Putamen (tissue), 1 donor: ENCODE measurements around the gene PCYT1A.
"Not testable (repeated sequence)": the region's sequence is repeated elsewhere in the genome, so short reads cannot be mapped to it uniquely, and the experiment has no call there.

Experiments used
- DNase-seq: peaks from one replicate; pipeline ENCODE4 v3.0.0-alpha.2; 2016; ENCODE audit warnings: low spot score

Gene PCYT1A

DNA sequence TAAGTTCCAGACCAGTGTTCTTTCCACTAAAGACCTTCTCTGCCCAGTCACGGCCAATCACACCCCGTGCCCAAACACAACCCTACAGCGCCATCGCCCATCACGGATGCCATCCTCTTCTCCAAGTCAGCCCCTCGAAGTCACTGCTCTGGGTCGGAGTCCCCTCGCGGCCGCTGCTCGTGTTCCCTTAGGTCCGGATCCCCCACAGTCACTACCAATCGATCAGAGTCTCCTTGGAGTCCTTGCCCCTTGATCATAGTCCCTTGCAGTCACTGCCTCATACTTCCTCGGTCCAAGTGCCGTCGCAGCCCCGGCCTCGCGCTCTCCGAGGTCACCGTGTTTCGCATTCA is 461 bp downstream of the PCYT1A start:
- DNase-seq: no peak

DNA sequence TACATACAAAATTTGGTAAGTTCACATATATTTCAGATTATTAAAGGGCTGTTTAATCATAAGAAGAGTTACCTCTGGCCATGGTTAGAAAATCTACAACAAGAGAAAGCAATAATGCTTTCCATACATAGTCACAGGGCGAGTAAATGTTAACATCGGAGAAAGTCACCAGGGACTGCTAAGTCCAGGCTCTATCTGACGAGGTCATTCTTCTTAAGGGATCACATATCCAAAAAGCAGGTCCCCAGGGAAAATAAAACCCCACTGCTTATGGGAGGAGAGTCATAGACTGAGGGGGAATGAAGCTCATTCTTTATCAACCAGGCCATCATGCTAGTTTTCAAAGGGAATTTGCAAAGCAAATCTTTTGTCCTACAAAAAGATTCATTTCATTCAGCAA is 3.1 kb downstream of the PCYT1A start:
- no peak for DNase-seq

DNA sequence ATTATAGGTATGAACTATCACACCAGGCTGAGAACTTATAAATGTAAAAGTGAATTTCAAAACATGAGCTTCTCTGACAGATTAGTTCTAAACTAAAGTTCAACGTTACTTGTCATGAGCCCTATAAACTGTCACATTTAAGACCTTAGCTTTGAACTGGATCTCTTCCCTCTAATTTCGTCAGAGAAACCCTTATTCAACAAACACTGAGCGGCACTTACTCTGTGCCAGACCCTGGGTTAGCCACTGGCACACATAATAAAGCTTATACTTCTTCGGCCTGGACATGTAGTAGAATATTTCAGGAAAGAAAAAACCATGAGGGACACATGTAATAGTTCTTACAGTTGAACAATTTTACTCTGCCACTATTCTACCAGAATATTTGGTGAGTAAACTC is 5.6 kb downstream of the PCYT1A start:
- DNase-seq: no peak

DNA sequence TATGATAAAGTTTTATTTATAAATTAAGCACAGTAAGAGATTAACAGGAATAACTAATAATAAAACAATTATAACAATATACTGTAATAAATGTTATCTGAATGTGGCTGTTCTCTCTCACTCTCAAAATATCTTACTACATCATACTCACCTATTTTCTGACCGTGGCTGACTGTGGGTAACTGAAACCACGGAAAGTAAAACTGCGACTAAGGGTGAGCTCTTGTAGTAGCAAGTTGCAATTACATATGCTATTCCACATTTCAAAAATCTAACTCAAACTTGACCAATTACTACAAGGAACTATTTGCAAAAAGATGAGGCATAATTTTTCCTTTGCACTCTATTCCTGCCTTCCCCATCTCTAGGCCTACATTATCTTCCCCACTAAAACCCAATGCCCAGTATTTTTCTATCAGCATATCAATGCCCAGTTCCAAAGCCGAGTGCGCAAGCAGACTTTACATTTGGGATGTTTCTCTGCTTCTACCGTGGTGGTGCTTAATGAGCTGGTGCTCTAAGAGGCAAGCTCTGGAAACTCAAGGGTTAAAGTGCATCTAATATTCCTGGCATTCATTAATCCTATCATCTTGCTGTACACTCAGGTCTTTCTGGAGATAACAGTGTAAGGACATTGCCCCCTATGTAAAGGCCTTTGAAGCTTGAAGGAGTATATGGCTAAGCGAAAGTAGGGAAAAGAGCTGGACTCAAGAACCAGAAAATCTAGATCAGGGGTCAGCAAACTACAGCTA is 6.7 kb downstream of the PCYT1A start:
- no peak for DNase-seq

DNA sequence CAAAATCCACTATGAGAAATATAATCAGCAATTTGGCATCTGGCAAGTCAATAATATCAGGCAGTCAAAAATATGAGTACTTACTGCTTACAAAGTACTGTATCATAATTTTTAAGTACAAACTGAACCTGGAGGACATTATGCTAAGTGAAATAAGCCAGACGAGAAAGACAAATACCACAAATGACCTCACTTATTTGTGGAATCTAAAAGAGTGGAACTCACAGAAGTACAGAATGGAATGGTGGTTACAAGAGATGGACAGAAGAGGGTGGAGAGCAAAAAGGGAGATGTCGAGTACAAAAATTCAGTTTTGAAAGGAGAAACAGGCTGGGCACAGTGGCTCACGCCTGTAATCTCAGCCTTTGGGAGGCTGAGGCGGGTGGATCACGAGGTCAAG is 12.4 kb downstream of the PCYT1A start:
- no peak for DNase-seq

DNA sequence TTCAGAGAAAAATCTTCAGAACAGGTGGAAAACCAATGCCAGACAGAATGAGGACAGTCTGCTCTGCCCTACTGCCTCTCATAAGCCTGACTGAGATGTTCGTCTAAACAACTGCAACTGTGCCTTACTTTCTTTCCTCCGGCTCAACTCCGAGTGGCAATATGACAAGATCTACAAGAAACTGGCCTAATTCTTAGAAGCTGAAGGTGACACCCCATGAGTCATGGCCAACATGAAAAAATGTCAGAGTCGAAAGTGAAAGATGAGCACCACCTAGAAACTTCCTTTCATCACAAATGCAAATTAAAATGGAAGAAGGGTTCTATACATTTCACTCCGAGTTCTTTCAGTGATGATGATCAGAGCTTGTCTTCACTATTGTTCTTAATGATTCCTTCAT is 12.9 kb downstream of the PCYT1A start:
- DNase-seq: peak; percentile 19

DNA sequence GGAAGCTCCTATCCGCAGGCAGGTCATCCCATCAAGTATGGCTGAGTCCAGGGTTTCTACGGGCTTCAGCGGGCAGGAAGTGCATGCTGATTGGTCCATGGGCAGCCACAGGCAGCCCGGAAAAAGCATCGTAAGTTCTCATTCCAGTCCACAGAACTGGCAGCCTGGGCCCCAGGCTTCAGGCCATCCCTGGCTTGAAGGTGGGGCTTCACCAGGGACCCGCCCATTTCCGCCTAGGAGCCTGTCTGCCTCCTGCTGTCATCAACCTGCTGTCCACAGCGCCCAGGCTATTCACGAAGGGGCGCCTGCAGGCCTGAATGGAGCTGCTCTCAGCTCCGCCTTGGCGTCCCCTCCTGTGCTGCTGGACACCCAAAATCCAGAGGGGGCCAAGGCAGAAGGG is 13.9 kb downstream of the PCYT1A start:
- no peak for DNase-seq

DNA sequence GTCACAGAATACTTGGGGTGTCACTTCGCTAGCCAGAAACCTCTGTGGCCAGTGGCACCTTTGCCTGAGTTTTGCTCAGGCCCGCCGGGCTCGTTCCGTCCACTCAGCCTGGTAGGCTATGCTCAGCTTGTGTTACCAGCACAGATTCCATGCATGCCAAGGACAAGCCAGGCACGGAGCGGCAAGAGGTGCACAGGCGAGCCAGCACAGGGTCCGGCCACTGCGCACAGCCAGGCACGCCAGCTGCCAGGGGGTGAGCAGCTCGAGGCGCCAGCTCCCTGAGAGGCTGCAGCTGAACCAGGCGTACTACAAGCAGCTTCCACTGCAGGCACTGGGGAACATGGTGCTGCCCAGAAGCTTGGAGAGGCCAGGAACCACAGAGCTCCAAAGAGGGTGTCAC is 14.7 kb downstream of the PCYT1A start:
- no peak for DNase-seq

DNA sequence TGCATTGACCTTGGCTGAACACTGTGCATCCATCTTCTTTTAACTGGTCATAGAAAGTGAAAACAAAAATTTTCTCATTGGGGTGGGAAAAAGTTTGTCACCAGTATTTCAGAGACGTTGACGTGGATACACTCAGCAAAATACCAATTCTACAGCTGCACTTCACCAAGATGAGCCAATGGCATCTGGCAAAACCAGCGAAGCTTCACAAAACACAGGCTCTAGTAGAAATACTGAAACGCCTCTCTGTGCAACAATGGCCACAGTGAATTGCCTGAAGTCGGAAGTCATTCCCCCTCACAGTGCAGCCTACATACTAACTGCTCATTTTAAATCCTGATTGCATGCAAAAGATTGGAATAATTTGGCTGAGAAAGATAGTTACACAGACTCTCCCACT is 17.0 kb downstream of the PCYT1A start:
- no peak for DNase-seq

DNA sequence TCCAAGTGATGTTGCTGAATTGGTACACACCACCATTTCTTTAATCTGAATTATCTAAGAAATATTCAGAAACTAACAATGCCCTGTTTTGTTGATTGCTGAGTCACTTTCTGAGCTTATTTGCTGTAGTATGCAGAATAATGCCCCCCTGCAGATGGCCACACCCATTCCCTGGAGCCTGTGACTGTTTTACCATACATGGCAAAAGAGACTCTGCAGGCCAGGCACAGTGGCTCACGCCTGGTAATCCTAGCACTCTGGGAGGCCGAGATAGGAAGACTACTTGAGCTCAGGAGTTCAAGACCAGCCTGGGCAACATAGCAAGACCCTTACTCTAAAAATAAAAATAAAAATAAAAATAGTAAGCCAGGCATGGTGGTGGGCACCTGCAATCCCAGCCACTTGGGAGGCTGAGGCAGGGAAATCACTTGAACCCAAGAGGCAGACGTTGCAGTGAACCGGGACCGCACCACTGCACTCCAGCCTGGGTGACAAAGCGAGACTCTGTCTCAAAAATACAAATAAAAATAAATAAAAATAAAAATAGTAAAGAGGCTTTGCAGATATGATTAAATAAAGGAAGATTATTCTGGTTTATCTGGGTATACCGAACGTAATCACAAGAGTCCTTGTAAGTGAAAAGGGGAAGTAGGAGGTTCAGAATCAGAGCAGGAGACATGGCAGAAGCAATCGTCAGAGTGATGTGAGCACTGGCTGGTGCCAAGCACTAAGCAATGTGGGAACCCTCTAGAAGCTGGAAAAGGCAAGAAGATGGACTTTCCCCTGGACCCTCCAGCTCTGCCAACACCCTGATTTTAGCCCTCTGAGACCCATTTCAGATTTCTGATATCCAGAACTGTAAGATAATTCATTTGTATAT is 19.0 kb downstream of the PCYT1A start:
- no peak for DNase-seq

DNA sequence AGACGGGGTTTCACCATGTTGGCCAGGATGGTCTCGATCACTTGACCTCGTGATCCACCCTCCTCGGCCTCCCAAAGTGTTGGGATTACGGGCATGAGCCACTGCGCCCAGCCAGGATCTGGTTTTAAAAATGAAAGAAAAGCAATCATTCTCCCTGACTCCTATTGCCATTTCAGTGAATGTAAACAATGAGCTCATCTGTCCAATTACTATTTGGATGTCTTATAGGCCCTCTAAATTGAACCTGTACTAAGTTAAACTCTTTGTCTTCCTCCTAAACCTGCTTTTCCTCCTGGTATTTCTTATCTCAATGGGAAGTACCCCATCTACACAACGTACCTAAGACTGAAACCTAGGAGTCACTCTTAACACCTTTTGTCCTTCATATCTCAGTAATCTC is 23.7 kb downstream of the PCYT1A start:
- no peak for DNase-seq

DNA sequence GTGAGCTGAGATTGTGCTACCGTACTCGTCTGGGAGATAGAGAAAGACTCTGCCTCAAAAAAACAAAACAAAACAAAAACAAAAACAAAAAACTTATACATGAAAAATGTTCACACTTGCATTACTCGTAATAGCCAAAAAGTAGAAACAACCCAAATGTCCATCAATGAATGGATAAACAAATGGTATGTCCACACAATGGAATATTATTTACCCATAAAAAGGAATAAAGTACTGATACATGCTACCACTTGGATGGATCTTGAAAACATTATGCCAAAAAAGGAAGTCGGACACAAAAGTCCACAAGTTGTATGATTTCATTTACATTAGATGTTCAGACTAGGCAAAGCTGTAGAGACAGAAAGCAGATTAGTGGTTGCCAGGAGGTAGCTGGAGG is 26.7 kb downstream of the PCYT1A start:
- DNase-seq: no peak

DNA sequence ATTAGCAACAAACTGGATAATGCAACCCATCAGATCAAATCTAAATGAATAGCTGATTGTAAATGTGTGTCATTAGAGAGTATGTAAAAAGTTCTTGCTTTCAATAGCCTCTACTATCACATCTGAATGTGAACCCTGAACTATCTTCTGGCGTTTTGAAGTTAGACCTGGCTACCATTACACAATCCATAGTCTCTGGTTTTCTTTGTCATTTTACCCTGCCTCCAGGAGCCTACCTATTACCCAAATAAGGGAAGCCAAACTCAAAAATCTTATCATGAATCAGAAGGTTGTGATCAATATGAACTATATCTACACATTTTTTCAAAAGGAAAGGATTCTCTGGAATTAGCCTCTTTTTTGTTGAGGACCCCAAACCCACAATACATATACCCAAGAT is 31.8 kb downstream of the PCYT1A start:
- no peak for DNase-seq

DNA sequence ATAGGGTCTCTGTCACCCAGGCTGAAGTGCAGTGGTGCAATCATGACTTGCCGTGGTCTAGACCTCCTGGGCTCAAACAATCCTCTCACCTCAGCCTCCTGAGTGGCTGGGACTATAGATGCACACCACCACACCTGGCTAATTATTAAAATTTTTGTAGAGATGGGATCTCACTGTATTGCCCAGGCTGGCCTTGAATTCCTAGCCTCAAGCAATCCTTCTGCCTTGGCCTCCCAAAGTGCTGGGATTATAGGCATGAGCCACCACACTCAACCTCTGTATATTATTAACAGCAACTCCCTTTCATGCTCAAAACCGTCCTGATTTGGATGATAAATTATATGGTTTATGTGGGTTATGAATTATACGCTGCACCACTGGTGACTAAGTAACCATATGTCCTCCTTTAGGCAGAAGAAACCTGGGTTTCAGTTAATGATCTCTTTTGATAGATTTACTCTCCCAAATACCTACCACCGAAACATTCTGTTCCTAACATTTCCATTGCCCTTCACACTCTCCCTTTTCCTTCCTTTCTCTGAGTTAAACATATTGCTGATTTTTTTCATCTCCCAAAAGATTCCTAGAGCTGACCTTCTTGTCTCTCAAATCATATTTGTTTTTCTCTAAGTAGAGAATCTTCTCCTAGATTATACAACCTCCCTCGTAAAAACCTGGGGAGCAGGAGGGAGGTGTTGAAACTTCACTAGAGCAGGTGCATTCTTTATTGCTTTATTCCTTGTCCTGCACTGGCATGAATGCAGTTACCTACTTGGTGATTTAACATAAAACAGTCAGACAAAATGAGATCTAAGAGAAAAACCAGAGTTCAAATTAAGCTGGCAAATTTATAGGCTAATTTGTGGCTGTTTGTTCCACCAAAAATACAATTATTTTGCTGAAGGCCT is 32.9 kb downstream of the PCYT1A start:
- no peak for DNase-seq

DNA sequence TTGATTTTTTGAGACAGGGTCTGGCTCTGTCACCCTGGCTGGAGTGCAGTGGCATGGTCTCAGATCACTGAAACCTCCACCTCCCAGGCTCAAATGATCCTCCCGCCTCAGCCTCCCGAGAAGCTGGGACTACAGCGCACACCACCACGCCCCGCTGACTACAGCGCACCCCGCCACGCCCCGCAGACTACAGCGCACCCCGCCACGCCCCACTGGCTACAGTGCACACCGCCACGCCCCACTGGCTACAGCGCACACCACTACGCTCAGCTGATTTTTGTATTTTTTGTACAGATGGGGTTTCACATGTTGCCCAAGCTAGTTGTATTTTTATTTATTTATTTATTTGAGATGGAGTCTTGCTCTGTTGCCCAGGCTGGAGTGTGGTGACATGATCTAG is 35.6 kb downstream of the PCYT1A start:
- no peak for DNase-seq

DNA sequence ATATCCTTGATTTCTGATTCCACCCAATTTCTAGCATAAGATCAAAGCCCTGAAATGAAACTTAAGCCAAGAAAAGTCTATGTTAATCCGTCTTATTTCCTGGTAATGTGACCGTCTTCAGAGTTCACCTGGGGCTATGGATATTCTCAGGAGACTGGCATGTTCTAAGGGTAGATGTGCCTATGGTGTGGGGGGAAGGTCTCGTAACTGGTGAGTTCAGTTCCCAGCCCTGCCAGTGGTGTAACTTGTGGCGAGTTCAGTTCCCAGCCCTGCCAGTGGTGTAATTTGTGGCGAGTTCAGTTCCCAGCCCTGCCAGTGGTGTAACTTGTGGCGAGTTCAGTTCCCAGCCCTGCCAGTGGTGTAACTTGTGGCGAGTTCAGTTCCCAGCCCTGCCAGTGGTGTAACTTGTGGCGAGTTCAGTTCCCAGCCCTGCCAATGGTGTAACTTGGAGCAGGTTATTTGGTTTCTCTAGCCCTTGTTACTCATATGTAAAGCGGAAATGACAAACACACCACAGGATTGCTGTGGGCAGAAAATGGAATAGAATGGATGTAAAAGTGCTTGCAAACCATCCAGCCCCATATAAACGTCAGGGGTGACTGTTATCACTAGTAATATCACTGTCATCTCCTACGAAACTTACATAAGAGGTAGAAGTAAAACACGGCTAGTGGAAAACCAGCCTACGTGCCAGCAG is 40.8 kb downstream of the PCYT1A start:
- DNase-seq: no peak

DNA sequence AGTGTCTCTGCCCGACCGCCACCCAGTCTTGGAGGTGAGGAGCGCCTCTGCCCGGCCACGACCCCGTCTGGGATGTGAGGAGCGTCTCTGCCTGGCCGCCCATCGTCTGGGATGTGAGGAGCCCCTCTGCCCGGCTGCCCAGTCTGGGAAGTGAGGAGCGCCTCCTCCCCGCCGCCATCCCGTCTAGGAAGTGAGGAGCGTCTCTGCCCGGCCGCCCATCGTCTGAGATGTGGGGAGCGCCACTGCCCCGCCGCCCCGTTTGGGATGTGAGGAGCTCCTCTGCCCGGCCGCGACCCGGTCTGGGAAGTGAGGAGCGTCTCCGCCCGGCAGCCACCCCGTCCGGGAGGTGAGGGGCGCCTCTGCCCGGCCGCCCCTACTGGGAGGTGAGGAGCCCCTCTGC is 43.4 kb downstream of the PCYT1A start:
- not testable (repeated sequence) for DNase-seq

DNA sequence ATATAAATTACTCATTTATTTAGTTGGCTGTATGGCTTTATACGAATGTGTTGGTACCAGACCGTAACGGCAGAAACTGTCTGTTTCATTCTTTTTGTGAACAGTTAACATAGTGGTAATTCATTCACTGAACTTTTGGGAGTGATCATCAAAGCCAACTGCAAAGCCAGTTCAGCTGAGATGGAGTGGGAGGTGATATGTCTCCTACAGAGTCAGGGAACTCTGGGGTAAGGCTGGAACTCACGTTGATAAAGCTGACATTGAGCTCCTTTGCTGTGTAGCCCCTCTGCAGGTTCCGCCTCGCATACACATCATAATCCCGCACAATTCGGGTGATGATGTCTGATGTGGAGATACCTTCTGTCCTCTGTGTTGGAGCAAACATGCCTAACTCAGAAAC is 45.8 kb downstream of the PCYT1A start:
- no peak for DNase-seq

DNA sequence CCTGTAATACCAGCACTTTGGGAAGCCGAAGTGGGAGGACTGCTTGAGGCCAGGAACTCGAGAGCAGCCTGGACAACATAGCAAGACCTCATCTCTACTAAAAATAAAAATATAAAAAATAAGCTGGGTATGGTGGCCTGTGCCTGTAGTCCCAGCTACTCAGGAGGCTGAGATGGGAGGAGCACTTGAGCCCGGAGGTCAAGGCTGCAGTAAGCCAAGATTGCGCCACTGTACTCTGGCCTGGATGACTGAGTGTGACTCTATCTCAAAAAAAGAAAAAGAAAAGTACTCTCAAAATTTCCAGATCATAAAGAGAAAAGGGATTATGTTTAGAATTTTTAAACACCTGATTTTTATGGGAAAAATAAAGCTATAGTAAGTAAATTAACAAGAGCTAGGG is 47.1 kb downstream of the PCYT1A start:
- no peak for DNase-seq

DNA sequence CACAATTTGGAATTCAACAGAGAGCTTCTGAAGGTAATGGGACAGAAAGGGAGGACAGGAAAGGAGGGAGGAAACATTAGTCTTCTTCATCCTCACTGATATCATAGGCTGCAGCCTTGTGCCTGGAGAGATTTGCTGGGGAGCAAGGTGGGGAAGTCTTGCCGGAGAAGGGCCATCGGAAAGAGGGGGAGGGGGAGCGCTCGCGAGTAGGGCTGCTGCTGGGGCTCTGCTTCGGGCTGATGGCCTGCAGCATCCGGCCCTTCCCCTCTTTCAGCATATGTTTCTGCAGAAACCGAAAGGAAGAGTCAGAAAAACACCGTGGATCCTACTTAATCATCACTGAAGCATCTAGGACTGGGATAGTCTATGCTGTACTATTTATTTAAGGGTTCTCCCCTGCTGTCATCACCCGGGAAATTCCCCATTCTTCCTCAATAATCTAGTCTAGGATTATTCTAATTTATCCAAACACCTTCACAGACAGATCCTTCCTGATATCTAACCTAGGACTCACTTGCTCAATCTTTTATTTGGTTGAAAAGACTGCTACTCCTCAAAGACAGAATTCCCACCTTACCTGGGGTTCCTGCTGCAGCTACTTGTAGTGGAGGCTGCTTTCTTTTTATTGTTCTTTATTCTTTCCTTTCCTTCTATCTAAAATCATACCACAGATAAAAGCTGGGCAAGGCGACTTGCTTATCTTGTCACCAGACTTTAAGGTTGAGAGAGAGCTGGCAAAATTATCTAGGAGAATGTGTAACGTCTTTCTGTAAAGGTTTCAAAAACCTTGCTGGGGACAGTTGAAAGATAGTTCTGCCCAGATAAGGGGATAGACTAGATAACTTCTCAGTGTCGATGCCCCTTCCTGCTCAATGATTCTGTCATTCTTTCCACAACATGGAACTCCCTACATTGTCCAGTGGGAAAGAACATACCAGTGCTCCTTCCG is 48.6 kb downstream of the PCYT1A start:
- DNase-seq: no peak

DNA sequence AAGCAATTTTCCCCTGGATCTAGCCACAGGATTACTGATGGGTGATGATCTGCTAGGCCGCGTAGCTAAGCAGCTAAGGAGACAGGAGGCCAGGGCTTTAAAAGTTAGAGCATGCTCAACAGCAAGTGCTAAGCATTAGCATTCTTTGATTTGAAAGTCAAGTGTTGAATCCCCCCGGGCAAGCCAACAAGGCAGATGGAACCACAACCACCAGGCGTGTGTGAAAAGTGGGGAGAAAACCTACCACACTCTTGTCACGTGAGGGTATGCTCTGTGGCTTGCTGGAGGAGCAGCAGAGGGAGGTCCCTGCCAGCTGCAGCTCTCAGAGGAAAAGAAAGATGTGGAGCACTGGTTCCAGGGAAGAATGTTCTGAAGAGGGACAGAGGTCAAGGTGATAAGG is 50.3 kb downstream of the PCYT1A start:
- DNase-seq: no peak
